WI38 (cell line): ENCODE measurements around the gene TPCN1.

ENCODE experiments used
- H3K4me3 ChIP-seq: 2 replicates; pipeline ENCODE4 v1.5.1; 2011; ENCODE audit warnings: low read depth, mild to moderate bottlenecking, control low read depth, low read length
- CTCF ChIP-seq: IDR thresholded peaks from 2 replicates; pipeline ENCODE4 v1.5.1; 2012; ENCODE audit warnings: low read depth, mild to moderate bottlenecking, control low read depth, low read length

Gene TPCN1

GRCh38 chr12:113292091-113292490 lies 70.8 kb downstream of the TPCN1 start:
- TF ChIP-seq CTCF, result no peak
- no peak overlapping the region for H3K4me3 ChIP-seq

- TF ChIP-seq CTCF, result no peak
- H3K4me3 ChIP-seq, result no peak overlapping the region
These were observed 71.3 kb downstream of the TPCN1 start for GRCh38 chr12:113292547-113292946.

- no peak overlapping the region for H3K4me3 ChIP-seq
- TF ChIP-seq CTCF, result no peak
These were observed 71.8 kb downstream of the TPCN1 start for GRCh38 chr12:113293100-113293499.

- no peak for TF ChIP-seq CTCF
- H3K4me3 ChIP-seq, result no peak overlapping the region
These were observed 74.8 kb downstream of the TPCN1 start for GRCh38 chr12:113295886-113296556.

- H3K4me3 ChIP-seq, result no peak overlapping the region
- TF ChIP-seq CTCF, result no peak
These were observed 75.4 kb downstream of the TPCN1 start for GRCh38 chr12:113296557-113297213.

- no peak overlapping the region for H3K4me3 ChIP-seq
- TF ChIP-seq CTCF, result no peak
These were observed 75.9 kb downstream of the TPCN1 start for GRCh38 chr12:113297214-113297587.

- no peak for TF ChIP-seq CTCF
- H3K4me3 ChIP-seq, result no peak overlapping the region
These were observed 76.6 kb downstream of the TPCN1 start for GRCh38 chr12:113297621-113298471.
